Measurements from ENCODE around the gene CYTIP.

The CYTIP gene

GRCh38 chr2:157443795-157444640 is at the start of gene CYTIP:
Gene CYTIP (minus strand): TSS chr2:157444089. CDS start chr2:157444020, 69 bp downstream.
- Mint-ChIP-seq H3K27ac (peak within 1 kb of the TSS; percentile 99), H3K27me3 (no peaks in the 10 kb centered on the region), H3K4me3 (peak within 1 kb of the TSS; percentile 94), H3K9me3 (no peaks in the 10 kb centered on the region), H3K36me3 (peaks cover 32% of the 10 kb centered on the region), H3K4me1 (peaks cover 47% of the 10 kb centered on the region)

GRCh38 chr2:157492189-157492773 is 48.4 kb upstream of the CYTIP start:
- Mint-ChIP-seq H3K9me3 (no peaks in the 10 kb centered on the region), H3K36me3 (no peaks in the 10 kb centered on the region), H3K27me3 (no peaks in the 10 kb centered on the region), H3K4me1 (peaks cover 64% of the 10 kb centered on the region), H3K27ac (no peak overlapping the region), H3K4me3 (no peak overlapping the region)

- H3K4me1 Mint-ChIP-seq: peaks cover 84% of the 10 kb centered on the region
- no peaks in the 10 kb centered on the region for H3K9me3 Mint-ChIP-seq
- H3K36me3 Mint-ChIP-seq: no peaks in the 10 kb centered on the region
- H3K4me3 Mint-ChIP-seq: no peak overlapping the region
- no peaks in the 10 kb centered on the region for H3K27me3 Mint-ChIP-seq
- H3K27ac Mint-ChIP-seq: no peak overlapping the region
Measured at GRCh38 chr2:157489983-157490382, 46.1 kb upstream of the CYTIP start.

- Mint-ChIP-seq H3K36me3 (no peaks in the 10 kb centered on the region), H3K27me3 (no peaks in the 10 kb centered on the region), H3K4me3 (peak overlapping the region; percentile 37), H3K27ac (peak overlapping the region; percentile 94), H3K9me3 (no peaks in the 10 kb centered on the region), H3K4me1 (peaks cover 90% of the 10 kb centered on the region)
Measured at GRCh38 chr2:157488877-157489276, 45.0 kb upstream of the CYTIP start.

- Mint-ChIP-seq H3K27me3 (no peaks in the 10 kb centered on the region), H3K36me3 (no peaks in the 10 kb centered on the region), H3K4me3 (peak overlapping the region; percentile 71), H3K9me3 (no peaks in the 10 kb centered on the region), H3K4me1 (peaks cover 89% of the 10 kb centered on the region), H3K27ac (peak overlapping the region; percentile 95)
Measured at GRCh38 chr2:157487747-157488146, 43.9 kb upstream of the CYTIP start.

- Mint-ChIP-seq H3K36me3 (no peaks in the 10 kb centered on the region), H3K4me1 (peaks cover 89% of the 10 kb centered on the region), H3K4me3 (peak overlapping the region; percentile 71), H3K27ac (peak overlapping the region; percentile 95), H3K27me3 (no peaks in the 10 kb centered on the region), H3K9me3 (no peaks in the 10 kb centered on the region)
Measured at GRCh38 chr2:157487271-157487610, 43.4 kb upstream of the CYTIP start.

GRCh38 chr2:157486596-157487270 is 42.8 kb upstream of the CYTIP start:
- Mint-ChIP-seq H3K36me3 (no peaks in the 10 kb centered on the region), H3K4me3 (peak overlapping the region; percentile 71), H3K9me3 (no peaks in the 10 kb centered on the region), H3K27ac (peak overlapping the region; percentile 95), H3K27me3 (no peaks in the 10 kb centered on the region), H3K4me1 (peaks cover 85% of the 10 kb centered on the region)

GRCh38 chr2:157480182-157480961 is 36.5 kb upstream of the CYTIP start:
- no peaks in the 10 kb centered on the region for H3K27me3 Mint-ChIP-seq
- H3K4me1 Mint-ChIP-seq: peaks cover 84% of the 10 kb centered on the region
- H3K27ac Mint-ChIP-seq: peak overlapping the region; percentile 84
- H3K9me3 Mint-ChIP-seq: no peaks in the 10 kb centered on the region
- H3K4me3 Mint-ChIP-seq: peak overlapping the region; percentile 19
- H3K36me3 Mint-ChIP-seq: peaks cover 4% of the 10 kb centered on the region

GRCh38 chr2:157479081-157480027 is 35.5 kb upstream of the CYTIP start:
- Mint-ChIP-seq H3K4me1 (peaks cover 83% of the 10 kb centered on the region), H3K9me3 (no peaks in the 10 kb centered on the region), H3K4me3 (peak overlapping the region; percentile 21), H3K27ac (peak overlapping the region; percentile 95), H3K27me3 (no peaks in the 10 kb centered on the region), H3K36me3 (peaks cover 4% of the 10 kb centered on the region)

GRCh38 chr2:157477919-157478318 is 34.0 kb upstream of the CYTIP start:
- H3K27ac Mint-ChIP-seq: peak overlapping the region; percentile 96
- H3K4me3 Mint-ChIP-seq: no peak overlapping the region
- H3K27me3 Mint-ChIP-seq: no peaks in the 10 kb centered on the region
- H3K36me3 Mint-ChIP-seq: peaks cover 4% of the 10 kb centered on the region
- no peaks in the 10 kb centered on the region for H3K9me3 Mint-ChIP-seq
- peaks cover 88% of the 10 kb centered on the region for H3K4me1 Mint-ChIP-seq

- H3K27me3 Mint-ChIP-seq: no peaks in the 10 kb centered on the region
- H3K9me3 Mint-ChIP-seq: no peaks in the 10 kb centered on the region
- peak overlapping the region; percentile 59 for H3K4me3 Mint-ChIP-seq
- peaks cover 4% of the 10 kb centered on the region for H3K36me3 Mint-ChIP-seq
- H3K4me1 Mint-ChIP-seq: peaks cover 84% of the 10 kb centered on the region
- peak overlapping the region; percentile 96 for H3K27ac Mint-ChIP-seq
Measured at GRCh38 chr2:157476953-157477709, 33.2 kb upstream of the CYTIP start.

GRCh38 chr2:157475722-157476390 is 32.0 kb upstream of the CYTIP start:
- H3K27me3 Mint-ChIP-seq: no peaks in the 10 kb centered on the region
- peak overlapping the region; percentile 47 for H3K27ac Mint-ChIP-seq
- peaks cover 79% of the 10 kb centered on the region for H3K4me1 Mint-ChIP-seq
- no peak overlapping the region for H3K4me3 Mint-ChIP-seq
- peaks cover 4% of the 10 kb centered on the region for H3K36me3 Mint-ChIP-seq
- no peaks in the 10 kb centered on the region for H3K9me3 Mint-ChIP-seq

GRCh38 chr2:157473581-157473980 is 29.7 kb upstream of the CYTIP start:
- H3K27me3 Mint-ChIP-seq: no peaks in the 10 kb centered on the region
- peaks cover 77% of the 10 kb centered on the region for H3K4me1 Mint-ChIP-seq

More at GRCh38 chr2:157473581-157473980, 29.7 kb upstream of the CYTIP start:
- Mint-ChIP-seq H3K27ac (peak overlapping the region; percentile 92), H3K36me3 (peaks cover 2% of the 10 kb centered on the region), H3K9me3 (no peaks in the 10 kb centered on the region), H3K4me3 (peak overlapping the region; percentile 45)

All from activated naive CD4-positive, alpha-beta T cell treated with anti-CD3 and anti-CD28 coated beads, Interleukin-2, amount 50 U/mL, for 24 hours (primary cell).